Kidney epithelial cell (primary cell): ENCODE results near the gene CFAP99. TPM values are rescaled to one million over a fixed set of nuclear protein-coding genes. Genes with fewer than 3 reads are reported as not detected.

Experiments used
- DNase-seq: peaks from one replicate; pipeline ENCODE4 v3.0.0-alpha.2; 2010; ENCODE audit warnings: low read depth
- H3K27me3 ChIP-seq: 2 replicates; pipeline ENCODE4 v1.6.0; 2011; ENCODE audit warnings: low read length; ENCODE audit not compliant: control insufficient read depth, insufficient read depth
- H3K36me3 ChIP-seq: 2 replicates; pipeline ENCODE4 v1.5.1; 2011; ENCODE audit warnings: low read length; ENCODE audit not compliant: control insufficient read depth, insufficient read depth
- H3K4me3 ChIP-seq: 2 replicates; pipeline ENCODE4 v1.5.1; 2011; ENCODE audit warnings: low read depth, mild to moderate bottlenecking, control low read depth, low read length
- CTCF ChIP-seq: IDR thresholded peaks from 2 replicates; pipeline ENCODE4 v1.5.1; 2011; ENCODE audit warnings: mild to moderate bottlenecking, moderate library complexity, low read length, control low read depth, inconsistent platforms; ENCODE audit not compliant: insufficient read depth, poor library complexity, severe bottlenecking
- total RNA-seq: library from RNA; depleted of rRNA; stranded (reverse); fragments of >200 nt; gene quantifications from 2 replicates; pipeline ENCODE4 v1.2.3, GENCODE V29; 2015

Gene CFAP99
- total RNA-seq, 1 donor from 2014 or later: not detected

- DNase-seq: no peak
- no peak for TF ChIP-seq CTCF
- no peaks in the 10 kb centered on the region for H3K36me3 ChIP-seq
- peaks cover 6% of the 10 kb centered on the region for H3K27me3 ChIP-seq
- H3K4me3 ChIP-seq: no peak overlapping the region
Measured at GRCh38 chr4:2449051-2449450, 30.3 kb downstream of the CFAP99 start.

GRCh38 chr4:2449511-2450392 lies 31.0 kb downstream of the CFAP99 start:
- no peak for DNase-seq
- no peak for TF ChIP-seq CTCF
- Histone ChIP-seq H3K36me3 (no peaks in the 10 kb centered on the region), H3K4me3 (no peak overlapping the region), H3K27me3 (peaks cover 6% of the 10 kb centered on the region)

GRCh38 chr4:2450394-2451035 lies 31.8 kb downstream of the CFAP99 start:
- no peaks in the 10 kb centered on the region for H3K36me3 ChIP-seq
- no peak for DNase-seq
- H3K27me3 ChIP-seq: peaks cover 6% of the 10 kb centered on the region
- no peak overlapping the region for H3K4me3 ChIP-seq
- no peak for TF ChIP-seq CTCF

- TF ChIP-seq CTCF: no peak
- DNase-seq: no peak
Measured at GRCh38 chr4:2451036-2451520, 32.3 kb downstream of the CFAP99 start.

GRCh38 chr4:2451821-2452785 lies 33.3 kb downstream of the CFAP99 start:
- H3K4me3 ChIP-seq: no peak overlapping the region
- TF ChIP-seq CTCF: no peak
- no peak for DNase-seq
- H3K36me3 ChIP-seq: no peaks in the 10 kb centered on the region
- H3K27me3 ChIP-seq: peaks cover 6% of the 10 kb centered on the region

More at GRCh38 chr4:2451036-2451520, 32.3 kb downstream of the CFAP99 start:
- no peaks in the 10 kb centered on the region for H3K36me3 ChIP-seq
- H3K27me3 ChIP-seq: peaks cover 6% of the 10 kb centered on the region
- no peak overlapping the region for H3K4me3 ChIP-seq
